ENCODE data around the gene ZNF330. TPM values are rescaled to one million over a fixed set of nuclear protein-coding genes. Genes with fewer than 3 reads are reported as not detected.

The ZNF330 gene
- total RNA-seq, 1 donor from 2014 or later, result 23.5 TPM

GRCh38 chr4:141233673-141234072 is 13.0 kb downstream of the ZNF330 start:
- Mint-ChIP-seq H3K4me1 (ENCODE audit: low read depth, unreplicated experiment) (no peaks in the 10 kb centered on the region), H3K9me3 (ENCODE audit: unreplicated experiment) (no peaks in the 10 kb centered on the region), H3K27ac (ENCODE audit: unreplicated experiment) (no peak overlapping the region), H3K4me3 (ENCODE audit: unreplicated experiment) (no peak overlapping the region), H3K27me3 (ENCODE audit: unreplicated experiment) (no peaks in the 10 kb centered on the region), H3K36me3 (ENCODE audit: unreplicated experiment) (no peaks in the 10 kb centered on the region)
- no peak for DNase-seq
- TF ChIP-seq CTCF (IDR thresholded peaks at IDR 0.05; ENCODE audit: partially characterized antibody, unreplicated experiment), result no peak

GRCh38 chr4:141238186-141238585 is 17.5 kb downstream of the ZNF330 start:
- no peak overlapping the region for H3K4me3 Mint-ChIP-seq (ENCODE audit: unreplicated experiment)
- TF ChIP-seq CTCF (IDR thresholded peaks at IDR 0.05; ENCODE audit: partially characterized antibody, unreplicated experiment), result no peak
- no peaks in the 10 kb centered on the region for H3K4me1 Mint-ChIP-seq (ENCODE audit: low read depth, unreplicated experiment)
- H3K36me3 Mint-ChIP-seq (ENCODE audit: unreplicated experiment), result no peaks in the 10 kb centered on the region
- no peak for DNase-seq
- no peak overlapping the region for H3K27ac Mint-ChIP-seq (ENCODE audit: unreplicated experiment)
- peaks cover 2% of the 10 kb centered on the region for H3K27me3 Mint-ChIP-seq (ENCODE audit: unreplicated experiment)
- H3K9me3 Mint-ChIP-seq (ENCODE audit: unreplicated experiment), result no peaks in the 10 kb centered on the region

- Mint-ChIP-seq H3K27ac (ENCODE audit: unreplicated experiment) (no peak overlapping the region), H3K27me3 (ENCODE audit: unreplicated experiment) (peaks cover 2% of the 10 kb centered on the region), H3K9me3 (ENCODE audit: unreplicated experiment) (no peaks in the 10 kb centered on the region), H3K4me1 (ENCODE audit: low read depth, unreplicated experiment) (no peaks in the 10 kb centered on the region), H3K36me3 (ENCODE audit: unreplicated experiment) (no peaks in the 10 kb centered on the region), H3K4me3 (ENCODE audit: unreplicated experiment) (no peak overlapping the region)
- no peak for DNase-seq
- TF ChIP-seq CTCF (IDR thresholded peaks at IDR 0.05; ENCODE audit: partially characterized antibody, unreplicated experiment), result no peak
These were observed 19.6 kb downstream of the ZNF330 start for GRCh38 chr4:141240259-141240658.

- TF ChIP-seq CTCF (IDR thresholded peaks at IDR 0.05; ENCODE audit: partially characterized antibody, unreplicated experiment), result no peak
- Mint-ChIP-seq H3K27ac (ENCODE audit: unreplicated experiment) (no peak overlapping the region), H3K4me3 (ENCODE audit: unreplicated experiment) (no peak overlapping the region), H3K36me3 (ENCODE audit: unreplicated experiment) (no peaks in the 10 kb centered on the region), H3K4me1 (ENCODE audit: low read depth, unreplicated experiment) (no peaks in the 10 kb centered on the region), H3K27me3 (ENCODE audit: unreplicated experiment) (peaks cover 2% of the 10 kb centered on the region), H3K9me3 (ENCODE audit: unreplicated experiment) (no peaks in the 10 kb centered on the region)
- no peak for DNase-seq
These were observed 20.0 kb downstream of the ZNF330 start for GRCh38 chr4:141240671-141241070.

GRCh38 chr4:141241986-141242385 is 21.3 kb downstream of the ZNF330 start:
- no peak for TF ChIP-seq CTCF (IDR thresholded peaks at IDR 0.05; ENCODE audit: partially characterized antibody, unreplicated experiment)
- no peaks in the 10 kb centered on the region for H3K9me3 Mint-ChIP-seq (ENCODE audit: unreplicated experiment)
- H3K4me1 Mint-ChIP-seq (ENCODE audit: low read depth, unreplicated experiment), result no peaks in the 10 kb centered on the region
- no peak overlapping the region for H3K4me3 Mint-ChIP-seq (ENCODE audit: unreplicated experiment)
- H3K36me3 Mint-ChIP-seq (ENCODE audit: unreplicated experiment), result no peaks in the 10 kb centered on the region
- peaks cover 2% of the 10 kb centered on the region for H3K27me3 Mint-ChIP-seq (ENCODE audit: unreplicated experiment)
- no peak for DNase-seq
- H3K27ac Mint-ChIP-seq (ENCODE audit: unreplicated experiment), result no peak overlapping the region
